A549 (cell line): ENCODE data around the gene HNF1B. TPM values are rescaled to one million over a fixed set of nuclear protein-coding genes. Genes with fewer than 3 reads are reported as not detected.

ENCODE experiments used
- ATAC-seq, 2 experiments: fragments of 200-7000 bp in 1 of 2; fragments of >200 bp in 1 of 2; cut with Nextera tagmentation in 1 of 2; cut with Tn5 transposase in 1 of 2; 3 replicates each; pipeline versions ENCODE4 v1.8.0 to v1.9.1; 2018 to 2020; ENCODE audit warnings: mild to moderate bottlenecking in 1 of 2, moderate library complexity in 1 of 2
- CTCF ChIA-PET: fragments of 300-600 bp; sonication (Branson Sonifier 250); formaldehyde crosslinking; extraction: SDS; loops from one replicate; lab custom pipeline; 2021; ENCODE audit warnings: antibody characterized with exemption, inconsistent platforms; lab: Yijun Ruan, JAX
- POLR2A ChIA-PET: fragments of 350-600 bp; formaldehyde crosslinking; extraction: SDS; loops from one replicate; lab custom pipeline; 2021; ENCODE audit warnings: antibody characterized with exemption, inconsistent platforms; lab: Yijun Ruan, JAX
- DNase-seq, 2 experiments: peaks; one replicate each; pipeline versions ENCODE4 v3.0.0 to v3.0.0-alpha.2; 2011 to 2016; ENCODE audit warnings: low read depth in 1 of 2, low spot score in 1 of 2
- FAIRE-seq: peaks from 2 replicates; lab custom pipeline; 2011; peaks lifted over from hg19 to GRCh38; lab: Jason Lieb, UNC
- H3K27ac ChIP-seq, 2 experiments: fragments of >200 bp; sonication (Bioruptor Twin); formaldehyde crosslinking; 3 replicates each; pipeline ENCODE4 v1.5.1; 2016 to 2017
- H3K4me1 ChIP-seq: fragments of >200 bp; sonication (Bioruptor Twin); formaldehyde crosslinking; 3 replicates; pipeline ENCODE4 v1.6.1; 2016
- H3K4me2 ChIP-seq: fragments of >200 bp; sonication (Bioruptor Twin); formaldehyde crosslinking; 3 replicates; pipeline ENCODE4 v1.6.1; 2016
- H3K4me3 ChIP-seq: fragments of >200 bp; sonication (Bioruptor Twin); formaldehyde crosslinking; 3 replicates; pipeline ENCODE4 v1.5.1; 2016
- H3K9me3 ChIP-seq: fragments of >200 bp; sonication (Bioruptor Twin); formaldehyde crosslinking; 3 replicates; pipeline ENCODE4 v1.6.1; 2016
- BHLHE40 ChIP-seq: IDR thresholded peaks from 2 replicates; pipeline ENCODE4 v1.6.1; 2012; ENCODE audit warnings: low read depth, low read length, inconsistent platforms
- CBX2 ChIP-seq: fragments of 200-600 bp; sonication (generic); IDR thresholded peaks from 2 replicates; pipeline ENCODE4 v1.6.1; 2016; ENCODE audit warnings: low read depth, mild to moderate bottlenecking, borderline replicate concordance
- CEBPB ChIP-seq, 2 experiments: fragments of >200 bp in 1 of 2; sonication (Bioruptor Twin) in 1 of 2; formaldehyde crosslinking in 1 of 2; IDR thresholded peaks; 2 replicates each; pipeline ENCODE4 v1.6.1; 2012 to 2016
- ESRRA ChIP-seq: fragments of 150-350 bp; IDR thresholded peaks from 2 replicates; pipeline ENCODE4 v1.6.1; 2014; ENCODE audit warnings: mild to moderate bottlenecking, low read length, borderline replicate concordance
- FOSB ChIP-seq: fragments of 250-450 bp; sonication (Bioruptor Pico); IDR thresholded peaks from 2 replicates; pipeline ENCODE4 v1.5.0; 2020; ENCODE audit warnings: mild to moderate bottlenecking, moderate library complexity
- HDAC2 ChIP-seq: fragments of 200-600 bp; sonication (generic); IDR thresholded peaks from 2 replicates; pipeline ENCODE4 v1.6.1; 2016
- HEYL ChIP-seq: fragments of 250-450 bp; sonication (Bioruptor Pico); IDR thresholded peaks from 2 replicates; pipeline ENCODE4 v1.8.0; 2021; ENCODE audit warnings: mild to moderate bottlenecking, moderate library complexity
- NPAS2 ChIP-seq: fragments of 250-450 bp; sonication (Bioruptor Pico); IDR thresholded peaks from 2 replicates; pipeline ENCODE4 v1.8.0; 2022; ENCODE audit warnings: mild to moderate bottlenecking, moderate library complexity, borderline replicate concordance
- NR3C1 ChIP-seq: fragments of >200 bp; sonication (Bioruptor Twin); formaldehyde crosslinking; IDR thresholded peaks from 3 replicates; pipeline ENCODE4 v1.6.1; 2017
- POLR2A ChIP-seq: IDR thresholded peaks from 2 replicates; pipeline ENCODE4 v1.6.1; 2012; ENCODE audit warnings: mild to moderate bottlenecking, low read length
- RAD21 ChIP-seq, 2 experiments: fragments of >200 bp in 1 of 2; sonication (Bioruptor Twin) in 1 of 2; formaldehyde crosslinking in 1 of 2; IDR thresholded peaks in 1 of 2; conservative IDR thresholded peaks in 1 of 2; 2 replicates in 1 of 2; 3 replicates in 1 of 2; pipeline ENCODE4 v1.6.1; 2012 to 2018; ENCODE audit warnings: inconsistent platforms in 1 of 2
- SMC3 ChIP-seq: fragments of >200 bp; sonication (Bioruptor Twin); formaldehyde crosslinking; IDR thresholded peaks from 3 replicates; pipeline ENCODE4 v1.6.1; 2018; ENCODE audit warnings: inconsistent platforms
- SREBF2 ChIP-seq: fragments of 450-650 bp; IDR thresholded peaks from 2 replicates; pipeline ENCODE4 v1.6.1; 2014; ENCODE audit warnings: mild to moderate bottlenecking, moderate library complexity
- WGBS: methylation state at CpG from one replicate; pipeline ENCODE4 v1.1.6; 2017; ENCODE audit errors: missing lambda C conversion rate; 5-methylcytosine and 5-hydroxymethylcytosine counted together
- polyA plus RNA-seq, 4 experiments: library from polyadenylated mRNA; depleted of rRNA in 3 of 4; stranded (reverse); fragments of >200 nt; fragmentation: RNase III in 1 of 4; extraction: RNeasy Plus Mini Kit Qiagen cat#74134 plus additional on column Dnase treatment in 1 of 4; gene quantifications; 2 replicates in 3 of 4; 3 replicates in 1 of 4; pipeline ENCODE4 v1.2.3, GENCODE V29; 2011 to 2017
- TF ChIP-seq, protein P1 (sequence below): fragments of >200 bp; sonication (Bioruptor Twin); formaldehyde crosslinking; IDR thresholded peaks from 2 replicates; pipeline ENCODE4 v1.6.1; 2016
- TF ChIP-seq, protein P2 (sequence below): IDR thresholded peaks from 2 replicates; pipeline ENCODE4 v1.6.1; 2012
- TF ChIP-seq, protein P3 (sequence below): fragments of >200 bp; sonication (Bioruptor Twin); formaldehyde crosslinking; IDR thresholded peaks from 3 replicates; pipeline ENCODE4 v1.5.1; 2016

HNF1B gene
- polyA plus RNA-seq, 2 of the 4 experiments (the other 2 are of a cell fraction): 13.3 to 21.3 TPM

DNA sequence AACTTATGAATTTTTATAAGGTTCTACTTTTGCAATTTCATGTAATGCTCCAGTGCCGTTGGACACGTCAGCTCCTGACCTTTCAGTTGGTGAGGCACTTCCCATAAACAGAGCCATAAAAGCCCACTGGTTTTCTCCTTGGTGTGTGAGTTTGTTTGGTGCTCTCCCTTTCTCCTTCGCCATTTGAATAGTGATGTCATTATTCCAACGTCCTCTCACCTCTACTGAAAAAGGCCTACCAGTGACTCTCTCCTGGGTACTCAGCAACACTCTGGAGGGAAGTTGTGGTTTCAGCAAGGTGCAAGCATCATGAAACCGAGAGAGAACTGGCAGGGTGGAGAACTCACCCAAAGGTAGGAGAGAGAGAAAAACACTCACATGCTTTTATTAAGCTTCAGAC lies 29.6 kb upstream of the HNF1B start:
- H3K9me3 ChIP-seq: no peaks in the 10 kb centered on the region
- DNase-seq: no peak
- no peak overlapping the region for H3K4me3 ChIP-seq
- no peak overlapping the region for H3K27ac ChIP-seq
- CTCF ChIA-PET: interaction anchor here (0.8 to 5.4 kb wide), 11 partner anchors 8 to 247 kb away, joined by 3 to 66 read pairs (median 3); no protein-coding TSS in a partner anchor
- no peak for FAIRE-seq
- ATAC-seq: no peak
- TF ChIP-seq HDAC2: no peak
- TF ChIP-seq POLR2A: no peak
- no peak for TF ChIP-seq CBX2
- no peak for TF ChIP-seq SREBF2
- no peak for TF ChIP-seq HEYL (CRISPR knock-in tag)
- TF ChIP-seq, all 56 proteins: peak for 0
- Histone ChIP-seq H3K4me1 (peaks cover 6% of the 10 kb centered on the region; the same call in 2 of the 3 replicates), H3K4me2 (no peak overlapping the region)
- POLR2A ChIA-PET: no interaction called here
- WGBS: 78% methylated on average over 5 of the region's 5 CpGs

DNA sequence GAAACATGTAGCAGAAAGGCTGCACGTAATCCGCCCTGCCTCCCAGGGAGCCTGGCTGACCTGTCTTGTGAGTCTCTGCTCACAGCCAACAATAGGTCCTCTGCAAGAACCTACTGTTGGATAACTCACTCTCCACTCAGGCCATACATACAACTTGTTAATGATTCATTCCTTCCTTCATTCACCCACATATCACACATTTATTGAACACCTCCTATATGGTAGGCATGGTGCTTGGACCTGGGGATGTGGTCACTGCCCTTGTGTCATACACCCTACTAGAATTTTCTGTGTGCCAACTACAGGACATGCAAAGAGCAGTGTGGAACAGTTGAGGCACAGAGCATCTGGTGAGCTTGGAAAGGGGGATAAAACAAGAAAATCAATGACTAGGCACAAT lies 28.1 kb upstream of the HNF1B start:
- WGBS: 90% methylated on average over 2 of the region's 2 CpGs
- no peaks in the 10 kb centered on the region for H3K4me1 ChIP-seq
- H3K4me3 ChIP-seq: no peak overlapping the region
- FAIRE-seq (no peak), DNase-seq (no peak)
- TF ChIP-seq ESRRA: no peak
- TF ChIP-seq HDAC2: no peak
- TF ChIP-seq, protein P1, sequence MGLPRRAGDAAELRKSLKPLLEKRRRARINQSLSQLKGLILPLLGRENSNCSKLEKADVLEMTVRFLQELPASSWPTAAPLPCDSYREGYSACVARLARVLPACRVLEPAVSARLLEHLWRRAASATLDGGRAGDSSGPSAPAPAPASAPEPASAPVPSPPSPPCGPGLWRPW: no peak
- no peak for TF ChIP-seq CEBPB (IDR thresholded peaks at IDR 0.05)
- TF ChIP-seq, protein P2, sequence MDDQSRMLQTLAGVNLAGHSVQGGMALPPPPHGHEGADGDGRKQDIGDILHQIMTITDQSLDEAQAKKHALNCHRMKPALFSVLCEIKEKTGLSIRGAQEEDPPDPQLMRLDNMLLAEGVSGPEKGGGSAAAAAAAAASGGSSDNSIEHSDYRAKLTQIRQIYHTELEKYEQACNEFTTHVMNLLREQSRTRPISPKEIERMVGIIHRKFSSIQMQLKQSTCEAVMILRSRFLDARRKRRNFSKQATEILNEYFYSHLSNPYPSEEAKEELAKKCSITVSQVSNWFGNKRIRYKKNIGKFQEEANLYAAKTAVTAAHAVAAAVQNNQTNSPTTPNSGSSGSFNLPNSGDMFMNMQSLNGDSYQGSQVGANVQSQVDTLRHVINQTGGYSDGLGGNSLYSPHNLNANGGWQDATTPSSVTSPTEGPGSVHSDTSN: no peak
- TF ChIP-seq, all 56 proteins: peak for 0
- Histone ChIP-seq H3K27ac (no peak overlapping the region), H3K4me2 (no peak overlapping the region), H3K9me3 (no peaks in the 10 kb centered on the region)
- ChIA-PET POLR2A (no interaction called here), CTCF (interaction anchor here (1.0 to 5.4 kb wide), 11 partner anchors 10 to 123 kb away, joined by 3 to 69 read pairs (median 8); partner anchors contain the start of gene HNF1B)
- no peak for ATAC-seq

DNA sequence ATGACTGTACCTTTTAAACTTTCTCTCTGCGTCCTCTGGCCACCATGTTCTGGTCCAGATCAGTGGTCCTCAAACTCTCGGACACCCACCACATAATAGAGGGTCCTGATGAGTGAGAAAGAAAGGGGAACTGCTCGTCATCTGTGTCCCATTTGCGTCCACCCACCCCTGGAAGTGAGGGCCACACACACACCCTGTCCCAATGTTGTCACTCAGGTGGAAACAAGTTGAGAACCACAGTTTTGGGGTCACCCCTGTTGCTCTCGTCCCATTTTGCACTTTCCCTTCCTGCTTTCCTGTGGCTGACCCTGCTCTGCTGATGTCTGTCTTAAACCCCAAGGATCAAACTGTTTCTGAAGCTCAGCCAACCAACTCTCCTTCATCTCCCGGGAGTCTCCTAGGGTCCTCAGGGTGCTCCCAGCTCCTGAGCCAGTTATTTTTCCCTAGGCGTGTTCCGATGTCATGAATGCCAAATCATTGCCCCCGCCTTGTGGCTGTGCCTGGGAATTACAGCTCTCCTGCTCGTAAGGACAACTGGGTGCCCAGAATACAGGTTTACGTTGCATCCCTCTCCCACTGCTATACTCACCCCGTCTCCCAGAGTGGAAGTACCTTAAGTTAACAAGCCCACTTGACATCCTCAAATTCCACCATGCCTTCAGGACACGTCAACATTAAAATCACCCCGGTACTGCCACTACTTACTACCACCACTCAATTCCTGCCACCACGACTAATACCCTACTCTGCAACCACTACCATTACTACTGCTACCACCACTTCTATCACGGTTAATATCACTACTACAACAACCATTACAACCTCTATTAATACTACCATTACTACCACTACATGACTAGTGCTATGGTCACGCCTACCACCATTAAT lies 26.0 kb upstream of the HNF1B start:
- ChIA-PET POLR2A (interaction anchor here (0.9 to 1.1 kb wide), 3 partner anchors 25 to 162 kb away, joined by 3 to 6 read pairs (median 4); partner anchors contain the start of genes HNF1B and SYNRG), CTCF (interaction anchor here (0.6 to 7.2 kb wide), 53 partner anchors 9 to 642 kb away, joined by 3 to 80 read pairs (median 6); partner anchors contain the start of genes HNF1B and SYNRG)
- peak; percentile 79 to 82 for DNase-seq
- ATAC-seq: peak; percentile 89 to 92
- 41% methylated on average over 17 of the region's 17 CpGs for WGBS
- Histone ChIP-seq H3K4me1 (peaks cover 4% of the 10 kb centered on the region; the same call in 2 of the 3 replicates), H3K4me2 (no peak overlapping the region), H3K9me3 (no peaks in the 10 kb centered on the region), H3K27ac (peak overlapping the region; percentile 32 to 56; a peak in 5 of 6 replicates), H3K4me3 (no peak overlapping the region)
- TF ChIP-seq, protein P3, sequence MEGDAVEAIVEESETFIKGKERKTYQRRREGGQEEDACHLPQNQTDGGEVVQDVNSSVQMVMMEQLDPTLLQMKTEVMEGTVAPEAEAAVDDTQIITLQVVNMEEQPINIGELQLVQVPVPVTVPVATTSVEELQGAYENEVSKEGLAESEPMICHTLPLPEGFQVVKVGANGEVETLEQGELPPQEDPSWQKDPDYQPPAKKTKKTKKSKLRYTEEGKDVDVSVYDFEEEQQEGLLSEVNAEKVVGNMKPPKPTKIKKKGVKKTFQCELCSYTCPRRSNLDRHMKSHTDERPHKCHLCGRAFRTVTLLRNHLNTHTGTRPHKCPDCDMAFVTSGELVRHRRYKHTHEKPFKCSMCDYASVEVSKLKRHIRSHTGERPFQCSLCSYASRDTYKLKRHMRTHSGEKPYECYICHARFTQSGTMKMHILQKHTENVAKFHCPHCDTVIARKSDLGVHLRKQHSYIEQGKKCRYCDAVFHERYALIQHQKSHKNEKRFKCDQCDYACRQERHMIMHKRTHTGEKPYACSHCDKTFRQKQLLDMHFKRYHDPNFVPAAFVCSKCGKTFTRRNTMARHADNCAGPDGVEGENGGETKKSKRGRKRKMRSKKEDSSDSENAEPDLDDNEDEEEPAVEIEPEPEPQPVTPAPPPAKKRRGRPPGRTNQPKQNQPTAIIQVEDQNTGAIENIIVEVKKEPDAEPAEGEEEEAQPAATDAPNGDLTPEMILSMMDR: peak; percentile 87
- TF ChIP-seq FOSB (CRISPR knock-in tag) (no peak), BHLHE40 (no peak), NR3C1 (no peak), SMC3 (peak; percentile 98), RAD21 (conservative IDR thresholded peaks at IDR 0.05 in 1 of 2, IDR thresholded peaks at IDR 0.05 in 1 of 2) (peak; percentile 93 to 97), NPAS2 (no peak)
- FAIRE-seq: no peak
